Endothelial cell (in vitro differentiated cells): Measurements from ENCODE around the gene KCNQ1OT1. TPM values are rescaled to one million over a fixed set of nuclear protein-coding genes. Genes with fewer than 3 reads are reported as not detected.

Experiments
- DNase-seq: peaks from one replicate; pipeline ENCODE4 v3.0.0; 2021; ENCODE audit warnings: low spot score
- H3K27ac Mint-ChIP-seq: one replicate; pipeline ENCODE4 v1.8.0; 2021; ENCODE audit warnings: mixed read lengths, inconsistent platforms; ENCODE audit not compliant: unreplicated experiment
- H3K27me3 Mint-ChIP-seq: one replicate; pipeline ENCODE4 v1.8.0; 2021; ENCODE audit warnings: mild to moderate bottlenecking, moderate library complexity, mixed read lengths, inconsistent platforms; ENCODE audit not compliant: unreplicated experiment
- H3K36me3 Mint-ChIP-seq: one replicate; pipeline ENCODE4 v1.8.0; 2021; ENCODE audit warnings: mild to moderate bottlenecking, low read depth, mixed read lengths, inconsistent platforms; ENCODE audit not compliant: unreplicated experiment
- H3K4me1 Mint-ChIP-seq: one replicate; pipeline ENCODE4 v1.8.0; 2021; ENCODE audit warnings: mild to moderate bottlenecking, mixed read lengths, inconsistent platforms; ENCODE audit not compliant: unreplicated experiment
- H3K4me3 Mint-ChIP-seq: one replicate; pipeline ENCODE4 v1.8.0; 2021; ENCODE audit warnings: mild to moderate bottlenecking, mixed read lengths, inconsistent platforms; ENCODE audit not compliant: unreplicated experiment
- H3K9me3 Mint-ChIP-seq: one replicate; pipeline ENCODE4 v1.8.0; 2021; ENCODE audit warnings: mixed read lengths, inconsistent platforms; ENCODE audit not compliant: unreplicated experiment
- total RNA-seq: library from RNA; stranded (reverse); fragmentation: NEBNext Ultra II Directional; extraction: Animal tissue kit (Norgen Biotek cat#: 25700); gene quantifications from one replicate; pipeline ENCODE4 v1.2.1, GENCODE V29; 2021; ENCODE audit not compliant: unreplicated experiment
- TF ChIP-seq, protein P1 (sequence below): fragments of 200-600 bp; sonication (generic); IDR thresholded peaks from one replicate; pipeline ENCODE4 v1.5.0; 2021; ENCODE audit warnings: antibody characterized with exemption; ENCODE audit not compliant: unreplicated experiment

KCNQ1OT1 gene
- total RNA-seq, 1 donor from 2014 or later, result 1.2 TPM

DNA sequence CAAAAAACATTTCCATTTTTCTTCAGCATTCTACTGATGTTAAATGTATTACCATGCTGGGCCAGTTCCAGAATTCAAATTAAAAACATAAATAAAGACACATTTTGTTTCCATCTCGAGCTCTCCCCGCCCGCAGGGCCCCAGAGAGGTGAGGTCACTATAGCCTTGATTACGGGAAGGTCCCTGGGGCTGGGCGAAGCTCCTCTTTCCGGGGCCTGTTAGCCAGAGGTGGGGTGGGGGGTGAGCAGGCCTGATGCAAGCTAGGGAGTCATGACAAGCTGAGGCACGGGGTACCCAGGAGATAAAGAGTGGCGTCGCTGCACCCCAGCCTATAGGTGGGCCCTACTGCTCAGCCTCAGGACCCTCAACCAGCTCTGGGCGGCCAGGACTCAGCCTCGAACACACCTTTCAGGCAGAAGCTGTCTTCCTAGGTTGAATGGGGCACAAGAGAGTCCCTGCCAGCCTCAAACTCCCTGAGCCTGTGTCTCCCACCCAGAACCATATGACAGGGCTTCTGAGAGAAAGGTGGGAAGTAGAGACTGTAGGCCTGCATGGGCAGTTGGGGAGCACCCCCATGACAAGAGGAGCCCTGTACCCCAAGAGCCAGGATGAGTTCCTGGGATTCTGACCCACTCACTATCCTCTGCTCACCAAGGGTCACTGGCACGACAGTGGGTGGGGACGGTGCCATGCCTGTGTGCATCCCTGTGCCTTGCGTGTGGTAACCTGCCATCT lies 34.8 kb downstream of the KCNQ1OT1 start:
- peaks cover 6% of the 10 kb centered on the region for H3K27me3 Mint-ChIP-seq
- H3K4me1 Mint-ChIP-seq, result no peaks in the 10 kb centered on the region
- TF ChIP-seq, protein P1, sequence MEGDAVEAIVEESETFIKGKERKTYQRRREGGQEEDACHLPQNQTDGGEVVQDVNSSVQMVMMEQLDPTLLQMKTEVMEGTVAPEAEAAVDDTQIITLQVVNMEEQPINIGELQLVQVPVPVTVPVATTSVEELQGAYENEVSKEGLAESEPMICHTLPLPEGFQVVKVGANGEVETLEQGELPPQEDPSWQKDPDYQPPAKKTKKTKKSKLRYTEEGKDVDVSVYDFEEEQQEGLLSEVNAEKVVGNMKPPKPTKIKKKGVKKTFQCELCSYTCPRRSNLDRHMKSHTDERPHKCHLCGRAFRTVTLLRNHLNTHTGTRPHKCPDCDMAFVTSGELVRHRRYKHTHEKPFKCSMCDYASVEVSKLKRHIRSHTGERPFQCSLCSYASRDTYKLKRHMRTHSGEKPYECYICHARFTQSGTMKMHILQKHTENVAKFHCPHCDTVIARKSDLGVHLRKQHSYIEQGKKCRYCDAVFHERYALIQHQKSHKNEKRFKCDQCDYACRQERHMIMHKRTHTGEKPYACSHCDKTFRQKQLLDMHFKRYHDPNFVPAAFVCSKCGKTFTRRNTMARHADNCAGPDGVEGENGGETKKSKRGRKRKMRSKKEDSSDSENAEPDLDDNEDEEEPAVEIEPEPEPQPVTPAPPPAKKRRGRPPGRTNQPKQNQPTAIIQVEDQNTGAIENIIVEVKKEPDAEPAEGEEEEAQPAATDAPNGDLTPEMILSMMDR, result no peak
- H3K9me3 Mint-ChIP-seq, result no peaks in the 10 kb centered on the region
- peaks cover 36% of the 10 kb centered on the region for H3K36me3 Mint-ChIP-seq
- H3K4me3 Mint-ChIP-seq, result no peak overlapping the region
- no peak for DNase-seq
- no peak overlapping the region for H3K27ac Mint-ChIP-seq

DNA sequence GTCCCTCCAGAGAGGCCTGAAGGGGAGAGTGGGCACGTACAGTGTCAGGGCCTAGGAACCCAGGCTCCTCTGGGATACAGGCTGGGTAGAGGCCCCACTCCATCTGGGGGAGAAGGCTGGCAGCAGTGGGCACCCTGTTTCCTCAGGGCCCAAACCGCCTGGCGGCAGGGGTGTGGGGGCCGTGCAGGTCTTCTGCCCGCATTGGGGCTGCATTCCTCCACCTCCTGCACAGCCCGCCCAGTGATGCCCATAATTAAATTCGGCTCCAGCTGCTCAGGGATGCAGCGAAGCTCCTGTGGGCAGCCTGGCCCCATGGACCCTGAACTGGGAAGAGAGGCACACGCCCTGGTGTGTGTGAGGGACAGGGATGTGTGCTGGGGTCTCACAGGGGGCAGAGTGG lies 35.4 kb downstream of the KCNQ1OT1 start:
- Mint-ChIP-seq H3K4me1 (no peaks in the 10 kb centered on the region), H3K27ac (no peak overlapping the region), H3K36me3 (peaks cover 30% of the 10 kb centered on the region), H3K4me3 (no peak overlapping the region), H3K27me3 (peaks cover 6% of the 10 kb centered on the region), H3K9me3 (no peaks in the 10 kb centered on the region)
- DNase-seq, result no peak
- TF ChIP-seq, protein P1, result no peak

DNA sequence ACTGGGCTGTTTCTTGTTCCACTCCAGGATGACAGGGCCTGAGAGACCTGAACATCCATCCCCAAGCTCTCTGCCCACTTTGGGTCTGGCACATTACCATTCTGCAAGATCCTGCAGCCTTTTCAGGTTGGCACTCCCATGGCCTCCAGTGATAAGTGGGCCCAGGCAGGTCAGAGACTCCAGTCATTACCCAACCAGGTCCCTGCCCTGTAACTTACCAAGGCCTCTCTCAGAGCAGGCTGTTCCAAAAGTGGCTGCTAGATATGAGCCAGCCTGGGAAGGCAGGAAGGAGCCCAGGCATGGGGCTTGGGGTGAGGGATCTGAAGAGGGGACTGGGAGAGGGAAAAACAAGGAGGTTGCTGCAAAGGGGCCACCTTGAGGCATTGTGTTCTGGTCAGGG lies 35.9 kb downstream of the KCNQ1OT1 start:
- Mint-ChIP-seq H3K27ac (no peak overlapping the region), H3K36me3 (peaks cover 30% of the 10 kb centered on the region), H3K9me3 (no peaks in the 10 kb centered on the region), H3K4me1 (no peaks in the 10 kb centered on the region), H3K27me3 (peaks cover 6% of the 10 kb centered on the region), H3K4me3 (no peak overlapping the region)
- TF ChIP-seq, protein P1, result no peak
- DNase-seq, result no peak

DNA sequence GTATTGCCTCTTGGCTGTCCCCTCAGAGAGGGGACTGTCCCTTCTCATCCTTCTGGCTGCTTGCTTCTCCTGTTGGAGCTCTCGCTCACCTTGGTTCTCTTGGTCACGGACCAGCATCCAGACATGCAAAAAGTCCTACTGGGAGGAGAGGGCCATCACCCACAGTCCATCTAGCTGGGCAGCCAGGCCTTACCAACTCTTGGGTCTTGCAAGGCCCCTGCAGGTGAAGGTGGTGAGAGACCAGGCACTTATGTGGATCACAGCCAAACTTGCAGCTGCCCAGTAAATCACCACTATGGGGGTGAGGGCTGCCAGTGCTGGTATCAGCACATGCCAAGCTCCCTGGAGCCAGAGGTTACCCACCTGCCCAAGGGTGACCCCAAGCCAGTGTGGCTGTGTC lies 36.3 kb downstream of the KCNQ1OT1 start:
- Mint-ChIP-seq H3K9me3 (no peaks in the 10 kb centered on the region), H3K27ac (no peak overlapping the region), H3K4me1 (no peaks in the 10 kb centered on the region), H3K36me3 (peaks cover 30% of the 10 kb centered on the region), H3K27me3 (peaks cover 6% of the 10 kb centered on the region), H3K4me3 (no peak overlapping the region)
- TF ChIP-seq, protein P1, result no peak
- no peak for DNase-seq

DNA sequence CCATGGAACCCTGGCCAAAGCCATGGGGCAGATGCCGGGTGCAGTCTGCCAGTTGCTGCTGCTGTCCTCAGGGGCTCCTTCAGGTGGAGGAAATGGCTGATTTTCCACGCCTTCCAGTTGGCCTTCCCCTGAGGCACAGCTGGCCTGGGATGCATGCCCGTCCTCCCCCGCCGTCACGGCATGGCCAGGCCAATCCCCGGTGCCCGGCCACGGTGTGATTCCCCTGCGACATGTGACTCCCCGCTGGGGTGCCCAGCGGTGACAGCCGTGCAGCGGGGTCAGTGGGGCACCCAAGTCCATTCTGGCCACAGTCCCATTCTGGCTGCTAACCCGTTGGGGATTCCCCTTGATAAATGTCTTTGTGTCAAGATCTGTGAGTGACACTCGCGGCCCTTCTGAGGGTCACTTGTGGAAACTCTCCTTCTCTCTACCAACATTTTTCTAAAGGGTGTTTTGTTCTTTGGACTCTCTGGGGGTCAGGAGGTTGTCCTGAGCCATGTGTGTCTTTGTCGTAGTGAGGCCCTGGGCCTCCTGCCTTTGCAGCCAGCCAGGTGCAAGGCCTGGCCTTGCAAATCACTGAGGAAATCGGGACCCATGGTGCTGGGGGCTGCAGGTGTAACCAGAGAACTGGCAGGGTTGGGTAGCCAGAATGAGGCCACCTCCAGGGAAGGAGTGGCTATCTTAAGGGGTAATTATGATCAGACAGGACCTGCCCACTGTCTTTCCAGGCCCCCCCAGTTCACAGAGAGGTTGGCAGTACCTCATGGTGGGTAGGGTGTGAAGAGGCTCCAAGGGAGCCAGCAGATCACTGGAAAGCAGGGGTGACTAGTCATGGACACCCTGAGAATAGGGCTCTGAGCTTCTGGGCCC lies 37.1 kb downstream of the KCNQ1OT1 start:
- peaks cover 27% of the 10 kb centered on the region for H3K36me3 Mint-ChIP-seq
- peaks cover 4% of the 10 kb centered on the region for H3K27me3 Mint-ChIP-seq
- no peak overlapping the region for H3K4me3 Mint-ChIP-seq
- no peak overlapping the region for H3K27ac Mint-ChIP-seq
- H3K4me1 Mint-ChIP-seq, result no peaks in the 10 kb centered on the region
- no peaks in the 10 kb centered on the region for H3K9me3 Mint-ChIP-seq
- TF ChIP-seq, protein P1, result no peak
- no peak for DNase-seq
